Smooth muscle cell (in vitro differentiated cells): ENCODE measurements around the gene PEMT. TPM values are rescaled to one million over a fixed set of nuclear protein-coding genes. Genes with fewer than 3 reads are reported as not detected.

Source experiments
- DNase-seq: peaks from one replicate; lab custom pipeline; 2025; ENCODE audit not compliant: unreplicated experiment; lab: John Stamatoyannopoulos, UW
- H2AFZ ChIP-seq: fragments of 200-600 bp; sonication (generic); 2 replicates; pipeline ENCODE4 v1.6.0; 2016; ENCODE audit warnings: antibody characterized with exemption, low read depth, mild to moderate bottlenecking
- H3F3A ChIP-seq: fragments of 200-600 bp; sonication (generic); 2 replicates; pipeline ENCODE4 v1.6.0; 2017; ENCODE audit warnings: antibody characterized with exemption, low read depth
- H3K27ac ChIP-seq: fragments of 200-600 bp; sonication (generic); 2 replicates; pipeline ENCODE4 v1.5.1; 2016; ENCODE audit warnings: low read depth, mild to moderate bottlenecking
- H3K27me3 ChIP-seq: fragments of 200-600 bp; sonication (generic); 2 replicates; pipeline ENCODE4 v1.6.1; 2016; ENCODE audit warnings: low read depth, mild to moderate bottlenecking
- H3K36me3 ChIP-seq: fragments of 200-600 bp; sonication (generic); 2 replicates; pipeline ENCODE4 v1.5.1; 2016; ENCODE audit warnings: low read depth
- H3K4me1 ChIP-seq: fragments of 200-600 bp; sonication (generic); 2 replicates; pipeline ENCODE4 v1.5.1; 2016; ENCODE audit warnings: low read depth
- H3K4me2 ChIP-seq: fragments of 200-600 bp; sonication (generic); 2 replicates; pipeline ENCODE4 v1.6.0; 2016; ENCODE audit warnings: mild to moderate bottlenecking
- H3K4me3 ChIP-seq: fragments of 200-600 bp; sonication (generic); 2 replicates; pipeline ENCODE4 v1.5.1; 2016; ENCODE audit warnings: mild to moderate bottlenecking
- H3K79me2 ChIP-seq: fragments of 200-600 bp; sonication (generic); 2 replicates; pipeline ENCODE4 v1.6.0; 2016; ENCODE audit warnings: low read depth, mild to moderate bottlenecking
- H3K9ac ChIP-seq: fragments of 200-600 bp; sonication (generic); 2 replicates; pipeline ENCODE4 v1.6.0; 2016; ENCODE audit warnings: low read depth
- H3K9me3 ChIP-seq: fragments of 200-600 bp; sonication (generic); replicated peaks from 2 replicates; pipeline ENCODE4 v1.5.1; 2016; ENCODE audit warnings: low read depth
- H4K20me1 ChIP-seq: fragments of 200-600 bp; sonication (generic); 2 replicates; pipeline ENCODE4 v1.6.0; 2016; ENCODE audit warnings: low read depth
- WGBS: methylation state at CpG from one replicate; pipeline ENCODE4 v1.1.7; 2016; ENCODE audit warnings: low lambda C conversion rate; 5-methylcytosine and 5-hydroxymethylcytosine counted together
- polyA plus RNA-seq: library from polyadenylated mRNA; unstranded; fragments of >200 nt; fragmentation: Nextera tagmentation; extraction: Ambion mirVana; gene quantifications from 2 replicates; pipeline ENCODE4 v1.2.1, GENCODE V29; 2016
- total RNA-seq: library from RNA; depleted of rRNA; stranded (reverse); fragments of >200 nt; gene quantifications from 2 replicates; pipeline ENCODE4 v1.2.3, GENCODE V29; 2014
- TF ChIP-seq, protein P1 (sequence below): fragments of 200-600 bp; sonication (generic); IDR thresholded peaks from 2 replicates; pipeline ENCODE4 v1.5.1; 2017; ENCODE audit warnings: borderline replicate concordance, mild to moderate bottlenecking, antibody characterized with exemption; ENCODE audit not compliant: insufficient read depth, poor library complexity, severe bottlenecking

PEMT gene
- total and polyA plus RNA-seq, 2 experiments from 2014 or later: 43.8 to 69.9 TPM

DNA sequence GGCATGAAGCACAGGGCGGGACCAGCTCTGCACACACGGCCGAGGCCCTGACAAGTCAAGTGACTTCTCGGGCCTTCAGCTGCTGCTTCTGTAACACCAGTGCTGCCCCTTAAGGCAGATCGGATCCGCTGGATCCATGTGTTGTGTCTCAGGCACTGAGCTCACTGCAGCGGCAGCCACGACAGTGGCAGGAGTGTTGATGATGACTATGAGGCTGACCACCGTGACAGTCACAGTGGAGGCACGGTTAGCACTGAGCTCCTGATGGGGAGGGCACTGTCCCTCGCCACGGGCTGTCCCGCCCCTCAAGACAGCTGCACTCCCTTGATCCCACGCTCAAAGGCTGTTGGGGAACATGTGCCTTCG, 29.4 kb downstream of the PEMT start:
- DNase-seq: no peak
- Histone ChIP-seq H3K9me3 (no peaks in the 10 kb centered on the region), H3K36me3 (no peaks in the 10 kb centered on the region), H3K4me1 (no peaks in the 10 kb centered on the region), H3K4me2 (no peak overlapping the region), H2AFZ (no peak overlapping the region), H3K79me2 (no peaks in the 10 kb centered on the region), H3K9ac (no peak overlapping the region), H3K27ac (no peak overlapping the region), H3K27me3 (no peaks in the 10 kb centered on the region), H3F3A (no peaks in the 10 kb centered on the region), H3K4me3 (no peak overlapping the region), H4K20me1 (peaks cover 23% of the 10 kb centered on the region)
- TF ChIP-seq, protein P1, sequence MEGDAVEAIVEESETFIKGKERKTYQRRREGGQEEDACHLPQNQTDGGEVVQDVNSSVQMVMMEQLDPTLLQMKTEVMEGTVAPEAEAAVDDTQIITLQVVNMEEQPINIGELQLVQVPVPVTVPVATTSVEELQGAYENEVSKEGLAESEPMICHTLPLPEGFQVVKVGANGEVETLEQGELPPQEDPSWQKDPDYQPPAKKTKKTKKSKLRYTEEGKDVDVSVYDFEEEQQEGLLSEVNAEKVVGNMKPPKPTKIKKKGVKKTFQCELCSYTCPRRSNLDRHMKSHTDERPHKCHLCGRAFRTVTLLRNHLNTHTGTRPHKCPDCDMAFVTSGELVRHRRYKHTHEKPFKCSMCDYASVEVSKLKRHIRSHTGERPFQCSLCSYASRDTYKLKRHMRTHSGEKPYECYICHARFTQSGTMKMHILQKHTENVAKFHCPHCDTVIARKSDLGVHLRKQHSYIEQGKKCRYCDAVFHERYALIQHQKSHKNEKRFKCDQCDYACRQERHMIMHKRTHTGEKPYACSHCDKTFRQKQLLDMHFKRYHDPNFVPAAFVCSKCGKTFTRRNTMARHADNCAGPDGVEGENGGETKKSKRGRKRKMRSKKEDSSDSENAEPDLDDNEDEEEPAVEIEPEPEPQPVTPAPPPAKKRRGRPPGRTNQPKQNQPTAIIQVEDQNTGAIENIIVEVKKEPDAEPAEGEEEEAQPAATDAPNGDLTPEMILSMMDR: no peak
- 92% methylated on average over 15 of the region's 15 CpGs for WGBS

GRCh38 chr17:17561408-17562145, 29.9 kb downstream of the PEMT start:
- no peaks in the 10 kb centered on the region for H3K9me3 ChIP-seq
- peaks cover 18% of the 10 kb centered on the region for H4K20me1 ChIP-seq
- no peak overlapping the region for H3K4me2 ChIP-seq
- no peaks in the 10 kb centered on the region for H3K79me2 ChIP-seq
- no peak overlapping the region for H3K9ac ChIP-seq
- H3K4me1 ChIP-seq: no peaks in the 10 kb centered on the region
- no peak overlapping the region for H3K4me3 ChIP-seq
- no peaks in the 10 kb centered on the region for H3K27me3 ChIP-seq
- no peak for DNase-seq
- TF ChIP-seq, protein P1: no peak
- H3K27ac ChIP-seq: no peak overlapping the region
- H3F3A ChIP-seq: no peaks in the 10 kb centered on the region
- no peaks in the 10 kb centered on the region for H3K36me3 ChIP-seq
- 95% methylated on average over 30 of the region's 30 CpGs for WGBS
- H2AFZ ChIP-seq: no peak overlapping the region

DNA sequence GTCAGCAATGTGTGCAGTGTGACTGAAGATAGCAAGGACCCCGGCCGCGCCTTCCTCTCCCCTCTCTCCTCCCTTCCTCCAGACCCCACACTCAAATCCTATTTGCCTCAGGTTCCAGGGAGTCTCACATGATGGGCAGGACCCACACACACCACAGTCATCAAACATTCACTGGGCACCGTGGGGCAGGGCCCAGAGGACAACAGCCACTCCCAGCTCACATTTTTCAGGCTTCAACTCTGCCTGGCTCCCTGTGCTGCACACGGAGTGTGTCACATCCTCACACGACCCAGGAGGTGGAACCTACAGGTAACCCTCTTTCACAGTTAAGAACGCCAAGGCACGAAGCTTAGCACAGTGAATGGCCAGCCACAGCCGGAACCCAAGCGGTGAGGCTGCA, 30.5 kb downstream of the PEMT start:
- Histone ChIP-seq H2AFZ (no peak overlapping the region), H3K4me1 (no peaks in the 10 kb centered on the region), H3F3A (no peaks in the 10 kb centered on the region), H3K4me3 (no peak overlapping the region), H3K36me3 (no peaks in the 10 kb centered on the region), H3K9ac (no peak overlapping the region), H3K79me2 (no peaks in the 10 kb centered on the region), H3K27me3 (no peaks in the 10 kb centered on the region), H4K20me1 (peaks cover 17% of the 10 kb centered on the region), H3K9me3 (no peaks in the 10 kb centered on the region), H3K27ac (no peak overlapping the region), H3K4me2 (no peak overlapping the region)
- TF ChIP-seq, protein P1: no peak
- 92% methylated on average over 10 of the region's 10 CpGs for WGBS
- DNase-seq: no peak

DNA sequence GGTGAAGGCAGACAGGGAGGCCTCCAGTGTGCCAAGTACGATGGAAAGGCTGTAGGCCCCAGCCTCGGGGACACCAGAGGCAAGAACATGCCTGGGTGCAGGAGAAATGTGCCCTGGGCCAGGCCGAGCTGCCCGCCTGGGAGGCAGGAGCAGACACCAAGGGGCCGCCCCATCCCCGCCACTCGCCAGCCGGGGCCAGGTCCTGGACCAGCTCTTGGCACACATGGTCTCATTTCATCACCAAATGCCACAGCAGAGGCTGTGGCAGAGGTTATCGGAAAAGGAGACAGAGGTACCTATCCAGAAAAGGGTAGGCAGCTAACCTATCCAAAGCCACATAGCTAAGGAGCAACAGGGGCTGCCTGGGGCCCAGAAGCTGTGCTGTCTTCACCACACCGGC, 31.3 kb downstream of the PEMT start:
- 99% methylated on average over 10 of the region's 10 CpGs for WGBS
- Histone ChIP-seq H3K27me3 (no peaks in the 10 kb centered on the region), H3K79me2 (no peaks in the 10 kb centered on the region), H3K4me3 (no peak overlapping the region), H3K9me3 (no peaks in the 10 kb centered on the region), H3K27ac (no peak overlapping the region), H3F3A (no peaks in the 10 kb centered on the region), H3K4me2 (no peak overlapping the region), H4K20me1 (peaks cover 12% of the 10 kb centered on the region), H2AFZ (no peak overlapping the region), H3K9ac (no peak overlapping the region), H3K4me1 (no peaks in the 10 kb centered on the region), H3K36me3 (no peaks in the 10 kb centered on the region)
- TF ChIP-seq, protein P1: no peak
- DNase-seq: no peak
